ENCODE data around the gene MEIOSIN. TPM values are rescaled to one million over a fixed set of nuclear protein-coding genes. Genes with fewer than 3 reads are reported as not detected.
A peak's percentile ranks its signal among the peaks of the same experiment; 100 is the strongest.

The MEIOSIN gene
- total RNA-seq, 1 donor from 2014 or later = not detected

GRCh38 chr19:45781214-45782161 lies 48.2 kb downstream of the MEIOSIN start:
- no peak overlapping the region for H3K4me3 Mint-ChIP-seq
- no peak overlapping the region for H3K27ac Mint-ChIP-seq
- no peaks in the 10 kb centered on the region for H3K9me3 Mint-ChIP-seq
- no peak for DNase-seq (ENCODE audit: low spot score)
- H3K4me1 Mint-ChIP-seq (ENCODE audit: low read depth) = peaks cover 16% of the 10 kb centered on the region
- H3K36me3 Mint-ChIP-seq (ENCODE audit: low read depth) = peaks cover 11% of the 10 kb centered on the region
- H3K27me3 Mint-ChIP-seq (ENCODE audit: insufficient read depth) = peaks cover 18% of the 10 kb centered on the region
- intact Hi-C loops (cut with micrococcal nuclease) = no loop called here

GRCh38 chr19:45782162-45782691 lies 49.0 kb downstream of the MEIOSIN start, which contains the start of gene DMPK:
DMPK (minus strand) TSS chr19:45782490; CDS start chr19:45782352, 138 bp downstream.
- Mint-ChIP-seq H3K27ac (no peak within 1 kb of the TSS), H3K9me3 (no peaks in the 10 kb centered on the region), H3K4me1 (ENCODE audit: low read depth) (peaks cover 16% of the 10 kb centered on the region), H3K4me3 (no peak within 1 kb of the TSS), H3K27me3 (ENCODE audit: insufficient read depth) (peaks cover 18% of the 10 kb centered on the region), H3K36me3 (ENCODE audit: low read depth) (peaks cover 15% of the 10 kb centered on the region)
- DNase-seq (ENCODE audit: low spot score) = no peak
- intact Hi-C loops (cut with micrococcal nuclease) = no loop called here

- peaks cover 16% of the 10 kb centered on the region for H3K4me1 Mint-ChIP-seq (ENCODE audit: low read depth)
- no peak overlapping the region for H3K4me3 Mint-ChIP-seq
Observed at GRCh38 chr19:45782820-45783785, 49.9 kb downstream of the MEIOSIN start.

GRCh38 chr19:45784096-45784495 lies 50.9 kb downstream of the MEIOSIN start:
- Mint-ChIP-seq H3K4me3 (no peak overlapping the region), H3K27ac (no peak overlapping the region), H3K36me3 (ENCODE audit: low read depth) (peaks cover 29% of the 10 kb centered on the region), H3K9me3 (no peaks in the 10 kb centered on the region), H3K27me3 (ENCODE audit: insufficient read depth) (peaks cover 33% of the 10 kb centered on the region), H3K4me1 (ENCODE audit: low read depth) (peaks cover 8% of the 10 kb centered on the region)
- intact Hi-C loops (cut with micrococcal nuclease) = no loop called here
- DNase-seq (ENCODE audit: low spot score) = no peak

More at GRCh38 chr19:45782820-45783785, 49.9 kb downstream of the MEIOSIN start:
- intact Hi-C loops (cut with micrococcal nuclease) = no loop called here
- Mint-ChIP-seq H3K36me3 (ENCODE audit: low read depth) (peaks cover 21% of the 10 kb centered on the region), H3K27me3 (ENCODE audit: insufficient read depth) (peaks cover 26% of the 10 kb centered on the region), H3K27ac (no peak overlapping the region), H3K9me3 (no peaks in the 10 kb centered on the region)
- no peak for DNase-seq (ENCODE audit: low spot score)

- Mint-ChIP-seq H3K4me1 (ENCODE audit: low read depth) (no peaks in the 10 kb centered on the region), H3K36me3 (ENCODE audit: low read depth) (peaks cover 30% of the 10 kb centered on the region), H3K4me3 (no peak overlapping the region), H3K27ac (no peak overlapping the region), H3K27me3 (ENCODE audit: insufficient read depth) (peaks cover 30% of the 10 kb centered on the region), H3K9me3 (no peaks in the 10 kb centered on the region)
- no peak for DNase-seq (ENCODE audit: low spot score)
- intact Hi-C loops (cut with micrococcal nuclease) = no loop called here
Observed at GRCh38 chr19:45785097-45785496, 51.9 kb downstream of the MEIOSIN start.

GRCh38 chr19:45785781-45786532 lies 52.7 kb downstream of the MEIOSIN start:
- peaks cover 4% of the 10 kb centered on the region for H3K4me1 Mint-ChIP-seq (ENCODE audit: low read depth)
- intact Hi-C loops (cut with micrococcal nuclease) = no loop called here
- H3K4me3 Mint-ChIP-seq = no peak overlapping the region
- no peak for DNase-seq (ENCODE audit: low spot score)
- H3K9me3 Mint-ChIP-seq = no peaks in the 10 kb centered on the region
- peaks cover 25% of the 10 kb centered on the region for H3K27me3 Mint-ChIP-seq (ENCODE audit: insufficient read depth)
- H3K27ac Mint-ChIP-seq = no peak overlapping the region
- peaks cover 30% of the 10 kb centered on the region for H3K36me3 Mint-ChIP-seq (ENCODE audit: low read depth)

- peaks cover 22% of the 10 kb centered on the region for H3K27me3 Mint-ChIP-seq (ENCODE audit: insufficient read depth)
- H3K27ac Mint-ChIP-seq = no peak overlapping the region
- peaks cover 30% of the 10 kb centered on the region for H3K36me3 Mint-ChIP-seq (ENCODE audit: low read depth)
- H3K4me3 Mint-ChIP-seq = no peak overlapping the region
- no peak for DNase-seq (ENCODE audit: low spot score)
- peaks cover 9% of the 10 kb centered on the region for H3K4me1 Mint-ChIP-seq (ENCODE audit: low read depth)
- intact Hi-C loops (cut with micrococcal nuclease) = no loop called here
- H3K9me3 Mint-ChIP-seq = no peaks in the 10 kb centered on the region
Observed at GRCh38 chr19:45786533-45786894, 53.3 kb downstream of the MEIOSIN start.

GRCh38 chr19:45789035-45789786 lies 56.0 kb downstream of the MEIOSIN start:
- Mint-ChIP-seq H3K27me3 (ENCODE audit: insufficient read depth) (peaks cover 35% of the 10 kb centered on the region), H3K4me3 (no peak overlapping the region), H3K9me3 (no peaks in the 10 kb centered on the region), H3K36me3 (ENCODE audit: low read depth) (peaks cover 32% of the 10 kb centered on the region), H3K4me1 (ENCODE audit: low read depth) (peaks cover 30% of the 10 kb centered on the region), H3K27ac (no peak overlapping the region)
- intact Hi-C loops (cut with micrococcal nuclease) = no loop called here
- no peak for DNase-seq (ENCODE audit: low spot score)

GRCh38 chr19:45790942-45791341 lies 57.7 kb downstream of the MEIOSIN start:
- peaks cover 30% of the 10 kb centered on the region for H3K36me3 Mint-ChIP-seq (ENCODE audit: low read depth)
- H3K27ac Mint-ChIP-seq = peak overlapping the region; percentile 61
- intact Hi-C loops (cut with micrococcal nuclease) = loop anchor here (10.0 kb wide), 1 partner anchor 474 kb away; no protein-coding TSS in a partner anchor
- DNase-seq (ENCODE audit: low spot score) = peak; percentile 52
- H3K4me3 Mint-ChIP-seq = peak overlapping the region; percentile 89
- H3K27me3 Mint-ChIP-seq (ENCODE audit: insufficient read depth) = peaks cover 45% of the 10 kb centered on the region
- peaks cover 30% of the 10 kb centered on the region for H3K4me1 Mint-ChIP-seq (ENCODE audit: low read depth)
- no peaks in the 10 kb centered on the region for H3K9me3 Mint-ChIP-seq

- peak overlapping the region; percentile 89 for H3K4me3 Mint-ChIP-seq
- peaks cover 26% of the 10 kb centered on the region for H3K36me3 Mint-ChIP-seq (ENCODE audit: low read depth)
- H3K27me3 Mint-ChIP-seq (ENCODE audit: insufficient read depth) = peaks cover 52% of the 10 kb centered on the region
- intact Hi-C loops (cut with micrococcal nuclease) = loop anchor here (1.0 to 10.0 kb wide), 5 partner anchors 61 to 791 kb away; partner anchors contain the start of genes CCDC61, FBXO46, QPCTL and RELB
- no peak for DNase-seq (ENCODE audit: low spot score)
- no peaks in the 10 kb centered on the region for H3K9me3 Mint-ChIP-seq
- peaks cover 30% of the 10 kb centered on the region for H3K4me1 Mint-ChIP-seq (ENCODE audit: low read depth)
- H3K27ac Mint-ChIP-seq = peak overlapping the region; percentile 84
Observed at GRCh38 chr19:45791744-45792469, 58.7 kb downstream of the MEIOSIN start.

Measured in activated T-helper 1 cell treated with anti-CD3 and anti-CD28 coated beads, Interleukin-12 subunit alpha, Interleukin-12 subunit beta, Interleukin-2, Interleukin-4 antibody, amounts not matched to agents 30 ng/mL and 10 ng/mL and 1 ng/mL, durations not matched to agents 14 hours and 24 hours and 36 hours (primary cell).